Peyer's patch (tissue), 4 donors: ENCODE results near the gene SYT11.

ENCODE experiments used
- CTCF ChIP-seq, 6 experiments: fragments of 450-650 bp in 4 of 6; fragments of 200-600 bp in 2 of 6; sonication (generic) in 1 of 6; IDR thresholded peaks; one replicate each; pipeline ENCODE4 v1.5.1; 2017 to 2019; ENCODE audit warnings: antibody characterized with exemption in 6 of 6, mild to moderate bottlenecking in 3 of 6, moderate library complexity in 1 of 6
- POLR2A ChIP-seq, 2 donors: fragments of 450-650 bp; IDR thresholded peaks; one replicate each; pipeline ENCODE4 v1.5.1; 2017; ENCODE audit warnings: antibody characterized with exemption in 2 of 2, mild to moderate bottlenecking in 2 of 2, moderate library complexity in 2 of 2

- TF ChIP-seq CTCF (IDR thresholded peaks at IDR 0.05) (no peak), POLR2A (IDR thresholded peaks at IDR 0.05) (no peak)
Measured at GRCh38 chr1:155904261-155904660, 44.9 kb downstream of the SYT11 start.
